Glomerular visceral epithelial cell (primary cell): Measurements from ENCODE around the gene TACR1.

Experiments
- DNase-seq: peaks from one replicate; pipeline ENCODE4 v3.0.0-alpha.2; 2016; ENCODE audit errors: extremely low spot score

TACR1 gene

GRCh38 chr2:75019790-75020189, 179.5 kb downstream of the TACR1 start:
- DNase-seq: no peak

GRCh38 chr2:75018162-75018561, 181.2 kb downstream of the TACR1 start:
- DNase-seq: no peak

- no peak for DNase-seq
Observed at GRCh38 chr2:75012080-75012479, 187.2 kb downstream of the TACR1 start.

- no peak for DNase-seq
Observed at GRCh38 chr2:75010571-75010970, 188.7 kb downstream of the TACR1 start.

- no peak for DNase-seq
Observed at GRCh38 chr2:75007819-75008218, 191.5 kb downstream of the TACR1 start.

- DNase-seq: no peak
Observed at GRCh38 chr2:75007061-75007460, 192.3 kb downstream of the TACR1 start.

GRCh38 chr2:75006041-75006440, 193.3 kb downstream of the TACR1 start:
- DNase-seq: no peak

- DNase-seq: no peak
Observed at GRCh38 chr2:75003773-75004172, 195.5 kb downstream of the TACR1 start.

- DNase-seq: no peak
Observed at GRCh38 chr2:75003276-75003675, 196.0 kb downstream of the TACR1 start.

GRCh38 chr2:75002007-75002406, 197.3 kb downstream of the TACR1 start:
- DNase-seq: no peak

GRCh38 chr2:74999468-74999867, 199.9 kb downstream of the TACR1 start:
- DNase-seq: no peak
